Activated CD4-positive, alpha-beta T cell treated with anti-CD3 and anti-CD28 coated beads, Interleukin-2, amount 50 U/mL, for 16 hours (primary cell): ENCODE results near the gene GTPBP6.

ENCODE experiments used
- DNase-seq: peaks from one replicate; pipeline ENCODE4 v3.0.0-alpha.2; 2020

The GTPBP6 gene

GRCh38 chrX:318739-319578 lies at the start of gene GTPBP6:
GTPBP6 (minus strand) TSS chrX:318796; CDS start chrX:318787, 9 bp downstream.
- peak; percentile 99 for DNase-seq

- no peak for DNase-seq
Observed at GRCh38 chrX:367866-368265, 49.3 kb upstream of the GTPBP6 start.

- DNase-seq = no peak
Observed at GRCh38 chrX:367349-367748, 48.8 kb upstream of the GTPBP6 start.

- no peak for DNase-seq
Observed at GRCh38 chrX:363621-364375, 45.2 kb upstream of the GTPBP6 start.

- DNase-seq = no peak
Observed at GRCh38 chrX:362937-363620, 44.5 kb upstream of the GTPBP6 start.

- DNase-seq = no peak
Observed at GRCh38 chrX:362351-362750, 43.8 kb upstream of the GTPBP6 start.

- DNase-seq = no peak
Observed at GRCh38 chrX:361231-362145, 42.9 kb upstream of the GTPBP6 start.

- no peak for DNase-seq
Observed at GRCh38 chrX:360496-361150, 42.0 kb upstream of the GTPBP6 start.

- no peak for DNase-seq
Observed at GRCh38 chrX:358651-359143, 40.1 kb upstream of the GTPBP6 start.

- peak; percentile 76 for DNase-seq
Observed at GRCh38 chrX:357693-358471, 39.3 kb upstream of the GTPBP6 start.

GRCh38 chrX:357035-357692 lies 38.6 kb upstream of the GTPBP6 start:
- no peak for DNase-seq

GRCh38 chrX:356385-357034 lies 37.9 kb upstream of the GTPBP6 start:
- DNase-seq = no peak

GRCh38 chrX:355329-356050 lies 36.9 kb upstream of the GTPBP6 start:
- DNase-seq = no peak

GRCh38 chrX:353566-354535 lies 35.3 kb upstream of the GTPBP6 start:
- DNase-seq = no peak

GRCh38 chrX:352582-353314 lies 34.2 kb upstream of the GTPBP6 start:
- DNase-seq = no peak

GRCh38 chrX:352181-352580 lies 33.6 kb upstream of the GTPBP6 start:
- no peak for DNase-seq

- no peak for DNase-seq
Observed at GRCh38 chrX:351736-352135, 33.1 kb upstream of the GTPBP6 start.
